Endothelial cell of umbilical vein (primary cell): Measurements from ENCODE around the gene TMEM207. TPM values are rescaled to one million over a fixed set of nuclear protein-coding genes. Genes with fewer than 3 reads are reported as not detected.

ENCODE experiments used
- BruUV-seq: library from RNA; stranded (reverse); fragments of 400-500 nt; replicated peaks from 2 replicates; lab custom pipeline; 2021; lab: Mats Ljungman, UMichigan
- CTCF ChIA-PET: fragments of 300-600, 350-600 bp; sonication (Branson Sonifier 250); formaldehyde crosslinking; loops from one replicate; lab custom pipeline; 2021; ENCODE audit warnings: antibody characterized with exemption, inconsistent platforms; lab: Charles Lee
- POLR2A ChIA-PET: fragments of 300-600, 350-600 bp; sonication (Branson Sonifier 250); formaldehyde crosslinking; loops from one replicate; lab custom pipeline; 2021; ENCODE audit warnings: antibody characterized with exemption, inconsistent platforms; lab: Charles Lee
- DNase-seq: peaks from one replicate; pipeline ENCODE4 v3.0.0-alpha.2; 2011; ENCODE audit warnings: low read depth, low spot score
- FAIRE-seq: peaks from 2 replicates; lab custom pipeline; 2011; peaks lifted over from hg19 to GRCh38; lab: Jason Lieb, UNC
- H2AFZ ChIP-seq: 2 replicates; pipeline ENCODE4 v1.6.0; 2012; ENCODE audit warnings: low read depth, low read length, control low read depth, inconsistent platforms
- H3K27ac ChIP-seq: 2 replicates; pipeline ENCODE4 v1.5.1; 2011; ENCODE audit warnings: low read depth, mild to moderate bottlenecking, control low read depth, low read length, moderate library complexity; ENCODE audit not compliant: insufficient read depth
- H3K27me3 ChIP-seq, 2 experiments: 2 replicates each; pipeline versions ENCODE4 v1.6.0 to v1.6.1; 2011; ENCODE audit warnings: low read length in 2 of 2, mixed read lengths in 1 of 2; ENCODE audit not compliant: control insufficient read depth in 2 of 2, insufficient read depth in 2 of 2
- H3K36me3 ChIP-seq, 2 experiments: 2 replicates in 1 of 2; 3 replicates in 1 of 2; pipeline ENCODE4 v1.5.1; 2011; ENCODE audit warnings: low read length in 2 of 2, mild to moderate bottlenecking in 1 of 2, moderate library complexity in 1 of 2; ENCODE audit not compliant: control insufficient read depth in 2 of 2, insufficient read depth in 2 of 2; ENCODE audit errors: extremely low read depth in 1 of 2
- H3K4me1 ChIP-seq: 3 replicates; pipeline ENCODE4 v1.5.1; 2011; ENCODE audit warnings: mild to moderate bottlenecking, low read length; ENCODE audit not compliant: control insufficient read depth, insufficient read depth; ENCODE audit errors: extremely low read depth
- H3K4me2 ChIP-seq: 2 replicates; pipeline ENCODE4 v1.6.1; 2011; ENCODE audit warnings: low read length, control low read depth, mixed read lengths; ENCODE audit not compliant: insufficient read depth
- H3K4me3 ChIP-seq, 3 experiments: fragments of 200-600 bp in 1 of 3; sonication (generic), shearing (Covaris generic) in 1 of 3; replicated peaks in 1 of 3; 2 replicates each; pipeline ENCODE4 v1.5.1; 2011 to 2016; ENCODE audit warnings: control low read depth in 3 of 3, low read length in 3 of 3, mild to moderate bottlenecking in 2 of 3, inconsistent platforms in 1 of 3, low read depth in 1 of 3, moderate library complexity in 1 of 3; ENCODE audit not compliant: insufficient read depth in 1 of 3
- H3K79me2 ChIP-seq: 2 replicates; pipeline ENCODE4 v1.6.0; 2012; ENCODE audit warnings: low read length, inconsistent platforms; ENCODE audit not compliant: control insufficient read depth, insufficient read depth
- H3K9ac ChIP-seq: replicated peaks from 2 replicates; pipeline ENCODE3; 2011; ENCODE audit warnings: low read length, control low read depth; ENCODE audit not compliant: insufficient read depth; ENCODE audit errors: extremely low read depth
- H3K9me1 ChIP-seq: replicated peaks from 3 replicates; pipeline ENCODE4 v1.6.0; 2011; ENCODE audit warnings: mild to moderate bottlenecking, low read length; ENCODE audit not compliant: control insufficient read depth, insufficient read depth; ENCODE audit errors: extremely low read depth
- H3K9me3 ChIP-seq: replicated peaks from 2 replicates; pipeline ENCODE4 v1.5.1; 2012; ENCODE audit warnings: low read length, inconsistent platforms; ENCODE audit not compliant: control insufficient read depth, insufficient read depth
- H4K20me1 ChIP-seq: replicated peaks from 2 replicates; pipeline ENCODE3; 2011; ENCODE audit warnings: mild to moderate bottlenecking, low read length; ENCODE audit not compliant: control insufficient read depth, insufficient read depth; ENCODE audit errors: extremely low read depth
- CTCF ChIP-seq, 2 donors: IDR thresholded peaks; 1 replicate in 1 of 2; 2 replicates in 1 of 2; pipeline ENCODE4 v1.5.1; 2011; ENCODE audit warnings: low read length in 2 of 2, mild to moderate bottlenecking in 2 of 2, moderate library complexity in 2 of 2, control low read depth in 1 of 2, inconsistent platforms in 1 of 2, low read depth in 1 of 2; ENCODE audit not compliant: insufficient read depth in 1 of 2; ENCODE audit errors: extremely low read depth in 1 of 2
- EZH2 ChIP-seq: IDR thresholded peaks from 2 replicates; pipeline ENCODE4 v1.6.1; 2012; ENCODE audit warnings: borderline replicate concordance, low read depth, mild to moderate bottlenecking, moderate library complexity, low read length, inconsistent platforms; ENCODE audit not compliant: severe bottlenecking
- FOS ChIP-seq: IDR thresholded peaks from 2 replicates; pipeline ENCODE4 v1.6.1; 2011; ENCODE audit warnings: mild to moderate bottlenecking, low read length, moderate library complexity, borderline replicate concordance; ENCODE audit not compliant: insufficient read depth
- GATA2 ChIP-seq: IDR thresholded peaks from 2 replicates; pipeline ENCODE4 v1.7.0; 2011; ENCODE audit warnings: low read depth, mild to moderate bottlenecking, moderate library complexity, mixed read lengths, low read length; ENCODE audit not compliant: insufficient read length, insufficient read depth
- JUN ChIP-seq: IDR thresholded peaks from 2 replicates; pipeline ENCODE4 v1.6.1; 2011; ENCODE audit warnings: borderline replicate concordance, low read depth; ENCODE audit not compliant: insufficient read length, insufficient read depth
- MAX ChIP-seq: IDR thresholded peaks from 2 replicates; pipeline ENCODE4 v1.6.1; 2011; ENCODE audit not compliant: insufficient read depth, insufficient read length
- MYC ChIP-seq: IDR thresholded peaks from one replicate; pipeline ENCODE4 v1.6.1; 2011; ENCODE audit warnings: mild to moderate bottlenecking, low read depth, low read length
- POLR2A ChIP-seq: IDR thresholded peaks from 2 replicates; pipeline ENCODE4 v1.6.1; 2012; ENCODE audit warnings: low read depth, mild to moderate bottlenecking, control low read depth, low read length
- POLR2AphosphoS5 ChIP-seq: IDR thresholded peaks from 2 replicates; pipeline ENCODE4 v1.6.1; 2012; ENCODE audit warnings: low read depth, mild to moderate bottlenecking, control low read depth, low read length, moderate library complexity; ENCODE audit not compliant: insufficient read depth
- dilution Hi-C: fragments of 300-500 bp; cut with MboI; formaldehyde crosslinking; loops from one replicate; pipeline ENCODE4 v1.15.0; 2019; ENCODE audit warnings: low sequenced_read_pairs; ENCODE audit not compliant: extremely low pct_ligation_motif_present
- intact Hi-C: fragments of 100-400 bp; cut with micrococcal nuclease; formaldehyde crosslinking; loops from one replicate; pipeline ENCODE4 v1.10.0; 2022
- polyA plus RNA-seq, 4 experiments: library from polyadenylated mRNA; depleted of rRNA in 3 of 4; stranded (reverse) in 3 of 4; unstranded in 1 of 4; fragments of >200 nt; gene quantifications; 2 replicates each; pipeline versions ENCODE4 v1.2.1 to v1.2.3, GENCODE V29; 2011 to 2012; ENCODE audit warnings: missing spikeins in 1 of 4
- total RNA-seq: library from RNA; stranded (reverse); gene quantifications from 2 replicates; pipeline ENCODE4 v1.2.3, GENCODE V29; 2021

TMEM207 gene
- total and polyA plus RNA-seq, 2 donors (not counting 3 experiments of a cell fraction or from before 2014, with no cell fraction given) = not detected

DNA sequence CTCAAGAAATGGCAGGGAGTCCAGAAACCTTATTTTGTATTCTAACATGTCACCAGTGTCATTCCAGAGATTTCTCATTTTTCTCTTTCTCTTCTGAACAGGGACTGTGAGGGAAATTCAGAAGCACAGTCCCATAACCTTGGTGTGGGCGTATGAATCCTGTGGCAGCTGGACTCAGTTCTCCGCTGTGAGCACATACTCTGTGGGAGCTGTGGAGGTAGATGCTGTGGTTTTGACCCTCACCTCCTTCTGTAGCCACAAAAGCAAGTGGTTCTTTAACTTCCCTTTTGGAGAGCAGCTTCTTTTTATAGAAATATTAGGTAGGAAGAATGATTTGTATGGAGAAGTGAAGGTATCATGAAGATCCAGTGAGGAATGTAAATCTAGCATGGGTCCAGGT lies 13.4 kb downstream of the TMEM207 start:
- Histone ChIP-seq H3K9me3 (no peaks in the 10 kb centered on the region), H2AFZ (no peak overlapping the region), H3K4me3 (no peak overlapping the region), H3K4me2 (no peak overlapping the region), H3K4me1 (no peaks in the 10 kb centered on the region), H3K27me3 (peaks cover under 1 to 3% of the 10 kb centered on the region in 2 experiments), H3K9me1 (no peaks in the 10 kb centered on the region), H3K27ac (no peak overlapping the region), H3K9ac (no peak overlapping the region), H3K36me3 (no peaks in the 10 kb centered on the region), H3K79me2 (no peaks in the 10 kb centered on the region), H4K20me1 (no peaks in the 10 kb centered on the region)
- no peak for FAIRE-seq
- dilution Hi-C loops = no loop called here
- TF ChIP-seq FOS = no peak
- no peak for TF ChIP-seq EZH2
- no peak for TF ChIP-seq MYC
- no peak for TF ChIP-seq CTCF (IDR thresholded peaks at IDR 0.05; ENCODE audit: extremely low read depth in 1 of 2, insufficient read depth in 1 of 2, low read depth in 1 of 2, low read length in 2 of 2)
- TF ChIP-seq JUN = no peak
- TF ChIP-seq POLR2AphosphoS5 = no peak
- no peak for TF ChIP-seq POLR2A
- no peak for TF ChIP-seq MAX
- no peak for TF ChIP-seq GATA2
- no TSS peak for BruUV-seq
- ChIA-PET CTCF (interaction anchor here (1.2 kb wide), 1 partner anchor 12 kb away, joined by 3 read pairs; no protein-coding TSS in a partner anchor), POLR2A (no interaction called here)
- intact Hi-C loops = no loop called here
- no peak for DNase-seq
